Muscle layer of duodenum (tissue), 2 donors: Measurements from ENCODE around the gene RBM42.
"Not testable (repeated sequence)": the region's sequence is repeated elsewhere in the genome, so short reads cannot be mapped to it uniquely, and the experiment has no call there.

Experiments used
- H3K27ac ChIP-seq: one replicate; pipeline ENCODE4 v1.7.0; 2013; ENCODE audit warnings: mild to moderate bottlenecking, low read length
- H3K27me3 ChIP-seq: one replicate; pipeline ENCODE4 v1.7.0; 2013; ENCODE audit warnings: low read depth, mild to moderate bottlenecking, control low read depth, low read length
- H3K36me3 ChIP-seq, 2 donors: one replicate each; pipeline ENCODE4 v1.7.0; 2013; ENCODE audit warnings: low read length in 2 of 2, control low read depth in 1 of 2, mild to moderate bottlenecking in 1 of 2; ENCODE audit not compliant: insufficient read depth in 2 of 2, control insufficient read depth in 1 of 2
- H3K4me1 ChIP-seq, 2 donors: one replicate each; pipeline ENCODE4 v1.7.0; 2013; ENCODE audit warnings: low read length in 2 of 2, mild to moderate bottlenecking in 2 of 2, control low read depth in 1 of 2, moderate library complexity in 1 of 2; ENCODE audit not compliant: insufficient read depth in 2 of 2, control insufficient read depth in 1 of 2
- H3K4me3 ChIP-seq, 2 donors: one replicate each; pipeline ENCODE4 v1.7.0; 2013; ENCODE audit warnings: low read length in 2 of 2, low read depth in 1 of 2, mild to moderate bottlenecking in 1 of 2
- H3K9me3 ChIP-seq, 2 donors: one replicate each; pipeline ENCODE4 v1.7.0; 2013; ENCODE audit warnings: low read length in 2 of 2, control low read depth in 1 of 2, mild to moderate bottlenecking in 1 of 2; ENCODE audit not compliant: control insufficient read depth in 1 of 2
- donor health status: healthy.

RBM42 gene

DNA sequence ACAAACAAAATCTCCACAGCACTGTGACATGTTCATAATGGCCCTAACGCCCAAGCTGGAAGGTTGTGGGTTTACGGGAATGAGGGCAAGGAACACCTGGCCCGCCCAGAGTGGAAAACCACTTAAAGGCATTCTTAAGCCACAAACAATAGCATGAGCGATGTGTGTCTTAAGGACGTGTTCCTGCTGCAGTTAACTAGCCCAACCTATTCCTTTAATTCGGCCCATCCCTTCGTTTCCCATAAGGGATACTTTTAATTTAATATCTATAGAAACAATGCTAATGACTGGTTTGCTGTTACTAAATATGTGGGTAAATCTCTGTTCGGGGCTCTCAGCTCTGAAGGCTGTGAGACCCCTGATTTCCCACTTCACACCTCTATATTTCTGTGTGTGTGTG, 21.7 kb upstream of the RBM42 start:
- H3K4me3 ChIP-seq, H3K4me1 ChIP-seq, H3K36me3 ChIP-seq, H3K9me3 ChIP-seq, H3K27me3 ChIP-seq, H3K27ac ChIP-seq: not testable (repeated sequence)

DNA sequence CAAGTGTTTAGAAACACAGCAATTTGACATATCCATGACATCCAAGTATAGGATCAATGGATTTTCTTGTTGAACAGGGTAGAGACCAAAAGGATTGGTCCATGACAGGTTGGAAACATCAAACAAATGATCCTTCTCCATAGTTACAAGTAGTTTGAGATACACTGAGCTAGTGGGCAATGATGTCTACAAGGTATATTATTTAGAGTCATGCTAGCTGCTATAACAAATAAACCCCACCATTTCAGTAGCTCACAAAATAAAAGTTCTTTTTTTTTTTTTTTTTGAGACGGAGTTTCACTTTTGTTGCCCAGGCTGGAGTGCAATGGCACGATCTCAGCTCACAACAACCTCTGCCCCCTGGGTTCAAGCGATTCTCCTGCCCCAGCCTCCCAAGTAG, 21.2 kb upstream of the RBM42 start:
- no peaks in the 10 kb centered on the region for H3K36me3 ChIP-seq
- H3K27ac ChIP-seq = no peak overlapping the region
- H3K4me3 ChIP-seq = no peak overlapping the region
- peaks cover 0 to 6% of the 10 kb centered on the region in 2 donors for H3K4me1 ChIP-seq
- H3K27me3 ChIP-seq = no peaks in the 10 kb centered on the region
- H3K9me3 ChIP-seq = peaks cover 0 to 5% of the 10 kb centered on the region in 2 donors

DNA sequence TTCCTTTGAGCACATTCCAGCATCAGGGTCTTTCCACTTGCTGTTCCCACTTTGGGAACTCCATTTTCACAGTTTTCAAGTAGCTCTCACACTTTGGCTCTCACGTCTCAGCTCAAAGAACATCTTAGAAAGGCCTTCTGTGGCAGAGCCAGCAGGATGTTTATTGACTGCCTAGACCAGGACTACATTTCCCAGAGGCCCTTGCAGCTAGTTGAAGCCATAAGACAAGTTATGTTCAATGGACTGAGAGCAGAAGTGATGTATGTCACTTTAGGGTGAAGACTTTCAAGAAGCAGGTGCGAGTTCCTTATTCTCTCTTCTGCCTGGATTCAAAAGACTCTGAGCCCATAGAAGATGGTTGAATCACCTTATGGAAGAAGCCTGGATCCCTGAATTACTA, 20.6 kb upstream of the RBM42 start:
- Histone ChIP-seq H3K4me1 (peaks cover 0 to 12% of the 10 kb centered on the region in 2 donors), H3K4me3 (no peak overlapping the region), H3K9me3 (peaks cover 0 to 5% of the 10 kb centered on the region in 2 donors), H3K36me3 (no peaks in the 10 kb centered on the region), H3K27ac (no peak overlapping the region), H3K27me3 (no peaks in the 10 kb centered on the region)

DNA sequence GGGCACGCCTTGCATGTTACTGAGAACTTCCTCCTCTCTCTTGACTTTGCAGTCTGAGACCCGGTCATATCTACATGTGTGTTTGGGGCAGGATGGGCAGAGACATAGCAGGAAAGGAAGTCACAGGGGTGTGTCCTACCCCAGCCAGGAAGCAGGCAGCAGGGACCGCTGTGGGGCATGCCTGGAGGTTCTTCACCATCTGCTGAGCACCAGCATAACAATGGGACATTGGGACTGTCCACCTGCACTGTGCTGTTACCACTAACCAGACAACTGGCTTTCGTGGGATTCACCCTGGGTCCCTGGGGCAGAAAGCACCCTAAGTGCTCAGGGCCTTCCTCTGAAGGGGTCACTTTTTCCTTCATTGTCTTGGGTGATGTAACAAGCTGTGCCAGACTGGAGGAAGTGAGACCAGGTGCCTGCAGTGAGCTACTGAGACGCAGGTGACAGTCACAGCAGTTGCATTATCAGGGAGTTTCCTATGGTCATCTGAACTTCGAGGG, 18.9 kb upstream of the RBM42 start:
- Histone ChIP-seq H3K27me3 (no peaks in the 10 kb centered on the region), H3K9me3 (peaks cover 0 to 5% of the 10 kb centered on the region in 2 donors), H3K36me3 (peaks cover 0 to 1% of the 10 kb centered on the region in 2 donors), H3K4me3 (no peak overlapping the region), H3K4me1 (peaks cover 0 to 15% of the 10 kb centered on the region in 2 donors), H3K27ac (no peak overlapping the region)

DNA sequence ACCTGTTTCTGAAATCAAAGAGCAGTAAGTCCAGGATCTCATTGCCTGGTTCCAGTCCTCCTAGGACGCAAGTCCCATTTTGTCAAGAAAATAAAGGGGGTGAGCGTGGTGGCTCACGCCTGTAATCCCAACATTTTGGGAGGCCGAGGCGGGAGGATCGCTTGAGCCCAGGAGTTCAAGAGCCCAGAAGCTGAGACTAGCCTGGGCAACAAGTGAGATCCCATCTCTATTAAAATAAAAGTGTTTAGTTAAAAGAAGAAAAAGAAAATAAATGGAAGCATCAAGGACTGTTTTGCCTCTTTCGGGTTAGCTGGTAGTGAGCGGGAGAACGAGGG, 16.6 kb upstream of the RBM42 start:
- Histone ChIP-seq H3K36me3 (peaks cover 4 to 14% of the 10 kb centered on the region in 2 donors), H3K9me3 (peaks cover 0 to 5% of the 10 kb centered on the region in 2 donors), H3K4me1 (peaks cover 0 to 15% of the 10 kb centered on the region in 2 donors), H3K4me3 (peak overlapping the region; percentile 88 to 89), H3K27ac (no peak overlapping the region), H3K27me3 (no peaks in the 10 kb centered on the region)

DNA sequence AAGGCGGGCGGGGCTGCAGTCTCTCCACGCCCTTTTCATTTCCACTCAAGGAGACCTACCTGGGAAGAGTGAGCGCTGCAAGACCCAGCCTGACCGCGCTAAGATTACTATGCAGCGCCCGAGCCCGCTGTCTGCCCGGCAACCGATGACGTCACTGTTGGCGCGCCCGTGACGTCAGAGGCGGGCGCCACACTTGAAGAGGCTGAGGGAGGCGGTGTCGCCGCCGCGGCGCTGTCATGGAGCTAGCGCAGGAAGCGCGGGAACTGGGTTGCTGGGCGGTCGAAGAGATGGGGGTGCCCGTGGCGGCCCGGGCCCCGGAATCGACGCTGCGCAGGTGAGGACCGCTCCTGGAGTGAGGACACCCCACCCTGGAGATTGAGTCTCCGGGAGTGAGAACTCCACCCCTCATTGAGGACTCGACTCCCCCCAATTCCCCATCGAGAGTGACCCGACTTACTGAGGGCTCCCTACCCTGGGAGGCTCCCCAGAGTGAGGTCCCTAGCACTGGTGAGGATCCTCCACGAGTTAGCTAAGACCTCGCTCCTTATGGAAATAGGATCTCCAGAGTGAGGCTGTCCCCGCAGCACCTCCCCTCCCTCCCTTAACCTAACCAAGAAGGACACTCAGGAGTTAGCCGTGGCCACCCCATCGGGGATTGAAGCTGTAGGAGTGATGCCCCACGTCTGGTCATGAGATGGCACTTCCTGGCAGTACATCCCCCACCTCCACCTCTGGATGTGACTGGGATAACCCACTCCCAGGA, 16.1 kb upstream of the RBM42 start, which contains the start of gene HAUS5:
Gene HAUS5, plus strand, starts transcription at position 177 of the 763 bp plus-strand sequence. Its CDS starts 60 bp downstream, at position 237.
- no peak within 1 kb of the TSS for H3K27ac ChIP-seq
- H3K4me3 ChIP-seq = peak within 1 kb of the TSS; percentile 88 to 89
- H3K36me3 ChIP-seq = peaks cover 4 to 20% of the 10 kb centered on the region in 2 donors
- peaks cover 0 to 15% of the 10 kb centered on the region in 2 donors for H3K4me1 ChIP-seq
- no peaks in the 10 kb centered on the region for H3K27me3 ChIP-seq
- peaks cover 0 to 5% of the 10 kb centered on the region in 2 donors for H3K9me3 ChIP-seq

DNA sequence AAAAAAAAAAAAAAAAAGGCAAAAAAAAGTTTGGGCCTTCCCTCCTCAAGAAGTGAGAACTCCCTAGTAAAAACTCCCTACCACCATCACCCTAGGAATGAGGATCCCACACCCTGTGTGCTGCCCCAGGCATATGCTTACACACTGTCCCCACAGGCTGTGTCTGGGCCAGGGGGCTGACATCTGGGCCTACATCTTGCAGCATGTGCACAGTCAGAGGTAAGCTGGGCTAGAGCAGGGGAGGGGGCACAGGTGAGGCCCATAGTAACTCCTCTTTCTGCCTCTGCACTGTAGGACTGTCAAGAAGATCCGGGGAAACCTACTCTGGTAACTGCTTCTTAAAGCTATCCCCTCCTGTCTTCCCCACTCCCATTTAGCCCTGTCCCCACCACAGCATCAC, 15.3 kb upstream of the RBM42 start:
- Histone ChIP-seq H3K9me3 (peaks cover 0 to under 1% of the 10 kb centered on the region in 2 donors), H3K27me3 (no peaks in the 10 kb centered on the region), H3K36me3 (peaks cover 4 to 23% of the 10 kb centered on the region in 2 donors), H3K4me1 (peaks cover 0 to 15% of the 10 kb centered on the region in 2 donors), H3K4me3 (peak overlapping the region in 1 of 2 donors; percentile 88), H3K27ac (no peak overlapping the region)

DNA sequence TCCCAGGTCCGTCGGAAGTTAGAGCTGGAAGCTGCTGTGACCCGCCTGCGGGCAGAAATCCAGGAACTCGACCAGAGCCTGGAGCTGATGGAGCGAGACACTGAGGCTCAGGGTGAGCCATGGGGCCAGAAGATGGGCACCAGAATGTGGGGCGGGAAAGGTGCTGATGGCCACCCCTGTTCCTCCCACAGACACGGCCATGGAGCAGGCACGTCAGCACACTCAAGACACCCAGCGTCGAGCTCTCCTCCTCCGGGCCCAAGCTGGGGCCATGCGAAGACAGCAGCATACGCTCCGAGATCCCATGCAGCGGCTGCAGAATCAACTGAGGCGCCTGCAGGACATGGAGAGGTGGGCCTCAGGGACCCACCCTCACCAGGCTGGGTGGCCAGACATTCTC, 13.8 kb upstream of the RBM42 start:
- Histone ChIP-seq H3K27me3 (no peaks in the 10 kb centered on the region), H3K4me1 (peaks cover 0 to 15% of the 10 kb centered on the region in 2 donors), H3K4me3 (no peak overlapping the region), H3K9me3 (no peaks in the 10 kb centered on the region), H3K36me3 (peaks cover 4 to 32% of the 10 kb centered on the region in 2 donors), H3K27ac (no peak overlapping the region)

DNA sequence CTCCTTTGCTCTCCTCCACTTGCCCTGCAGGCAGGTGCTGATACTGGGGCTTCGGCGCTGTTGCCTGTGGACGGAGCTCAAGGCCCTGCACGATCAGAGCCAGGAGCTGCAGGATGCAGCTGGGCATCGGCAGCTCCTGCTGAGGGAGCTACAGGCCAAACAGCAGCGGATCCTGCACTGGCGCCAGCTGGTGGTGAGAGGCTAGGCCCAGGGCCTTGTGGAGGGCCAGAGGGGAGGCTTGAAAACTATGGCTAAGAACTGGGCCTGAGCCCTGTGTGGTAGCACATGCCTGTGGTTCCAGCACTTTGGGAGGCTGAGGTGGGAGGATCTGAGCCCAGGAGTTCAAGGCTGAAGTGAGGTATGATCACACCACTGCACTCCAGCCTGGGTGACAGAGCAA, 10.0 kb upstream of the RBM42 start:
- Histone ChIP-seq H3K27me3 (no peaks in the 10 kb centered on the region), H3K4me3 (no peak overlapping the region), H3K27ac (no peak overlapping the region), H3K4me1 (no peaks in the 10 kb centered on the region), H3K36me3 (peaks cover 4 to 38% of the 10 kb centered on the region in 2 donors), H3K9me3 (no peaks in the 10 kb centered on the region)

DNA sequence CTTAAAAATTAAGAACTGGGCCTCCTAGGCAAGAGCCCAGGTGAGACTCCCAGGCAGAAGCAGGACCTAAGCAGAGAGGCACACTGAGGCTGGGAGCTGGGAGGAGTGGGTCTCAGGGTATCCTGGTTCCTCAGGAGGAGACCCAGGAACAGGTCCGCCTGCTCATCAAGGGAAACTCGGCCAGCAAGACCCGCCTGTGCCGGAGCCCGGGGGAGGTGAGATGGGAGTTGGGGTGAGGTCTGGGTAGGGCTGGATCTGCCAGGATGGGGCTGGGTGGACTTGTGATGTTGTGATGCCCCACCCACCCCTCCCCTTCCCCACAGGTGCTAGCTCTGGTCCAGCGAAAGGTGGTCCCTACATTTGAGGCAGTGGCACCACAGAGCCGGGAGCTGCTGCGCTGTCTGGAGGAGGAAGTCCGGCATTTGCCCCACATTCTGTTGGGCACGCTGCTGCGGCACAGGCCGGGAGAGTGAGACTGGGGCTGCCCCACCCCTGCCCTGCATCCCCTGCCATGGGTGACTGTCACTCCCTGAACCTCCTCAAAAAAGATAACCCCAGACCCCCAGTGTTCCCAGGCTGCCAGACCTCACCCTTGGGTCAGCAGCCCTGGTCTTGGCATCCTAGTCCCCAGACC, 9.4 kb upstream of the RBM42 start:
- H3K4me1 ChIP-seq = no peaks in the 10 kb centered on the region
- peaks cover 4 to 38% of the 10 kb centered on the region in 2 donors for H3K36me3 ChIP-seq

DNA sequence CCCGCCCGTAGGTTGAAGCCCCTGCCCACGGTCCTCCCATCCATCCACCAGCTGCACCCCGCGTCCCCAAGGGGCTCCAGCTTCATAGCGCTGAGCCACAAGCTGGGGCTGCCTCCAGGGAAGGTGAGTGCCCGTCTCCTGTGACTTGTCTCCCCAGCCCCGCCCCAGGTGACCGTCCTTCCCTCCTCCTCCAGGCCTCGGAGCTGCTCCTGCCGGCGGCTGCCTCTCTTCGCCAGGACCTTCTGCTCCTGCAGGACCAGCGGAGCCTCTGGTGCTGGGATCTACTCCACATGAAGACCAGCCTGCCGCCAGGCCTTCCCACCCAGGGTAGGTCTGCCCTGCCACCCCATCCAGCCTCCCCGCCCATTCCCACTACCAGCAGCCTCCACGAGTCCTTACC, 8.8 kb upstream of the RBM42 start:
- H3K36me3 ChIP-seq = peaks cover 4 to 35% of the 10 kb centered on the region in 2 donors
- H3K4me3 ChIP-seq = no peak overlapping the region
- no peaks in the 10 kb centered on the region for H3K9me3 ChIP-seq
- no peaks in the 10 kb centered on the region for H3K27me3 ChIP-seq
- no peak overlapping the region for H3K27ac ChIP-seq
- H3K4me1 ChIP-seq = no peaks in the 10 kb centered on the region

More for the DNA sequence above, 9.4 kb upstream of the RBM42 start:
- Histone ChIP-seq H3K9me3 (no peaks in the 10 kb centered on the region), H3K4me3 (no peak overlapping the region), H3K27ac (no peak overlapping the region), H3K27me3 (no peaks in the 10 kb centered on the region)
